GM19099 (cell line): ENCODE measurements around the gene TBKBP1.
A peak's percentile ranks its signal among the peaks of the same experiment; 100 is the strongest.

Experiments used
- POLR2A ChIP-seq: IDR thresholded peaks from 3 replicates; pipeline ENCODE4 v1.6.1; 2011; ENCODE audit warnings: low read depth; ENCODE audit not compliant: insufficient read length; ENCODE audit errors: extremely low read depth

The TBKBP1 gene

DNA sequence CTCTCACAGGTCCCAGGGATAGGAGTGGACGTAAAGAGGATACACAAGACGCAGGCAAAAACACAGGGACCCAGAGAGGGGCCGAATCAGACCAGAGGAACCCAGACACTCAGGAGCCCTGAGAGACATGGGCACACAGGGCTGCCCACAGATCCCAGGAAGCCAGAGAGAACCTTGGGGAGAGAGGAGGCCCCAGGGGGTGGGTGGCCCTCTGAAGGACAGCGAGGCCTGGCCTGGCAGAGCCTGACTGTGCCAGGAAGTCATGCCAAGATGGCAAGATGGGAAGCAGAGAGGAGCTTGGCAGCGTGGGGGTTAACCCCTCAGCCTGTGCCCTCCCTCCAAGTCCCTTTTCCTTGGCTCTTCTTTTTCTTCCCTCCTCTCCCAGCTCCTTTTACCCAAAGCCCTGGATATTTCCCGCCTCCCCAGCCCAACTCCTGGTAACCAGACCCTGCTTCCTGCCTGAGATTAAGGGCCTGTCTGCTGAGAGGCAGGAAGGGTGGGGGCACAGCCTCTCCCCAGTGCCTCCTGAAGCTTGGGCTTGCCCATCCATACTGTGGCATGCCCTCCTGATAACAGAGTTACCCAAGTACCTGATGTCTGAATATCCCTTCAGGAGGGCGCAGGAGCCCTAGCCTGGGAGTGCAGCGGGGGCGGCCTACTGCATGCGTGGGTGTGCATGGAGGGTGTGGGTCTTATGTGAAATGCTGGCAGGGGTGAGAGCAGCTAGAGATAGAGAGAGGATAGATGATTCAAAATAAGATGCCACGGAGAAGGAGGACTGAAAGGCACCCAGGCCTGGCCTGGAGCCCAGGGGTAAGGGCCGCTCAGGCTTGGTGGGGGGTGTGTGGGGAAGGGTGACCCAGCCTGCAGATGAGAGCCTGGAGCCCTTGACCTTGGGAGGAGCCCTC lies 33.1 kb downstream of the TBKBP1 start:
- TF ChIP-seq POLR2A, result no peak

GRCh38 chr17:47727704-47728036 lies 33.7 kb downstream of the TBKBP1 start:
- no peak for TF ChIP-seq POLR2A

DNA sequence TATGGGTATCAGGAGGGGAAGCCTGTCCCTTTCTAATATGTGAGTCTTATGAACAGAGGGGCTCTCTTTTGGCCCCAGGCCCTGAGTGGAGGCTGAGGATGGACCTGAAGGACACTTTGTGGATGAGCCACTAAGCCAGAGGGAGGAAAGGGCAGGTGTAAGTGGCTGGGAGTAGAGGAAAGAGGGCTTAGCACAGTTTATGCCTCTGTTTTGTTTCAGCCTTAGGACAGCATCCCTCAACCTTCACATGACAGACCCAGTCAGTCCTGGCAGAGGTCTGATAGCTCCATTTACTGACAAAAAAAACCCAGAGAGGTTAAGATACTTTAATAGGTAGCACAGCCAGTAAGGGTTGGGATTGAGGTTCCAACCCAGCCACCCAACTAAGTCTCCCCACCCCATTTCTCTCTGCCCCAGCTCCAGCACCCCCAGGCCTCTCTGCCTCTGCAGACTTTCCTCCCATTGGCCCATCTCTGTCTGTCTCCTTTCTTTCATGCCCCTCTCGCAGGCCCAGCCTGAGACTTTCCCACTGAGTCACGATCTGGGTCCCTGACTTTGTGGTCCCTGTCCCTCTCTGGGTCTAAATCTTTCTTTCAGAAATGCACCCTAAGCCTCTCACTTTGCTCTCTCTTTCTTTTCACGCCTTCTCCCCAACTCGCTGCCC lies 34.4 kb downstream of the TBKBP1 start:
- no peak for TF ChIP-seq POLR2A

DNA sequence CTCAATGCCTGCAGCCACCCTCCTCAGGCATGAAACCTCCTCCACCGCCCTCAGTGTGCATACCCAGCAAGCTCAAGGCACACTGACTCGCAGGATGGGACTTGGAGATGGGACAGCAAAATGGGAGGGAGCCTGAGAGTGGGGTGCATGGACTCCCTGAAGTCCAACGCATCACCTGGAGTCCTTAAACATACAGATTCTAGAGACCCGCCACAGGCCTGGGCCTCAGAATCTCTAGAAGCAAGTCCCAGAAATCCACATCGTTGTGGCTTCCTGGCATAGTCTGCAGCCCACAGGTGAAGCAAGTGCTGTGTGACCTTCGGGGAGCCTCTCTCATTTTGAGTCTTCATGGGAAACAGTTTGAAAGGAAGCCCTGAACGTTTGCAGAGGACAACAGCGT lies 35.5 kb downstream of the TBKBP1 start:
- no peak for TF ChIP-seq POLR2A

DNA sequence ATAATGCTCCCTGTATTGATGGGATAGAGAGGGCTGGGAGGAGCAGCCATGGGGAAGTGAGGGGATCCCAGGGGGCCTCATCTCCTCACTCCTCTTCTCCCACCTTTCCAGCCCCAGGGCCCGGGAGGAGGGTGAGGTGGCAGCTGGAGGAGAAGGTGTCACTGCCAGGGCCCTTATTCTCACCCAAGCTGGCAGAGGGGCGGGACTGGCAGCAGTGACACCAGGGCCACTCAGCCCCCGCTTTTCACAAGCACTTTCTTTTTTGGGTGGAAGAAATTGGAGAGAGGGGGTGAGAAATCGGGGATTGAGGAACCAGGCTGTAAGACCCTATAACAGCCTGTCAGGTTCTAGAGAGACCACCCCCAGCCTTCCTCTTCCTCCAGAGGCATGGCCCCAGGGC lies 36.7 kb downstream of the TBKBP1 start:
- no peak for TF ChIP-seq POLR2A

- TF ChIP-seq POLR2A, result no peak
These were observed 37.4 kb downstream of the TBKBP1 start for GRCh38 chr17:47731396-47731795.

GRCh38 chr17:47732399-47733046 lies 38.6 kb downstream of the TBKBP1 start:
- no peak for TF ChIP-seq POLR2A

- peak; percentile 97 for TF ChIP-seq POLR2A
These were observed 39.2 kb downstream of the TBKBP1 start, which contains the start of gene TBX21 for GRCh38 chr17:47733047-47733673. Gene TBX21, plus strand, starts transcription at chr17:47733236. Its CDS starts 219 bp downstream, at chr17:47733455.

- TF ChIP-seq POLR2A, result no peak
These were observed 39.9 kb downstream of the TBKBP1 start for GRCh38 chr17:47733674-47734410.

- no peak for TF ChIP-seq POLR2A
These were observed 41.1 kb downstream of the TBKBP1 start for GRCh38 chr17:47735139-47735464.

DNA sequence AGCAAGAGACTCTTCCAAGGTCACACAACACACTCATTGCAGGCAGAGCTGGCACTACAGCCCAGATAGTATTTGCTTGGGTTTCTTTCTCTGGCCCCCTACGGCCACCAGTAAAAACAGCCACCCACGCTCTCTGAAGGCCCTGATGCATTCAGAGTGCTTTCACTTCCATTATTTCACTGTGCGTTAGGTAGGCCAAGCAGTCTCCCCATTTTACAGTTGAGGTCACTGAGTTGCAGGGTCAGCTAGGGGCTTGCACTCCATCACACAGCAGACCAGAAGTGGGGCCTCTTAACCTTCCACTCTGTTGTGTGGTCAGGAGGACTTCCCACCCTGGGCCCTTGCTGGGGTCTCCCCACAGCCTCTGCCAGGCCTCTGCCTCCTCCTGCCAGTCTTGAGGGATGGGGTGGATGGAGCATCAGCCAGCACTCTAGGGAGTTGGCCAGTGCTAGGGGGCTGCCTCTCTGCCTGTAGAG lies 41.6 kb downstream of the TBKBP1 start:
- peak; percentile 40 for TF ChIP-seq POLR2A

DNA sequence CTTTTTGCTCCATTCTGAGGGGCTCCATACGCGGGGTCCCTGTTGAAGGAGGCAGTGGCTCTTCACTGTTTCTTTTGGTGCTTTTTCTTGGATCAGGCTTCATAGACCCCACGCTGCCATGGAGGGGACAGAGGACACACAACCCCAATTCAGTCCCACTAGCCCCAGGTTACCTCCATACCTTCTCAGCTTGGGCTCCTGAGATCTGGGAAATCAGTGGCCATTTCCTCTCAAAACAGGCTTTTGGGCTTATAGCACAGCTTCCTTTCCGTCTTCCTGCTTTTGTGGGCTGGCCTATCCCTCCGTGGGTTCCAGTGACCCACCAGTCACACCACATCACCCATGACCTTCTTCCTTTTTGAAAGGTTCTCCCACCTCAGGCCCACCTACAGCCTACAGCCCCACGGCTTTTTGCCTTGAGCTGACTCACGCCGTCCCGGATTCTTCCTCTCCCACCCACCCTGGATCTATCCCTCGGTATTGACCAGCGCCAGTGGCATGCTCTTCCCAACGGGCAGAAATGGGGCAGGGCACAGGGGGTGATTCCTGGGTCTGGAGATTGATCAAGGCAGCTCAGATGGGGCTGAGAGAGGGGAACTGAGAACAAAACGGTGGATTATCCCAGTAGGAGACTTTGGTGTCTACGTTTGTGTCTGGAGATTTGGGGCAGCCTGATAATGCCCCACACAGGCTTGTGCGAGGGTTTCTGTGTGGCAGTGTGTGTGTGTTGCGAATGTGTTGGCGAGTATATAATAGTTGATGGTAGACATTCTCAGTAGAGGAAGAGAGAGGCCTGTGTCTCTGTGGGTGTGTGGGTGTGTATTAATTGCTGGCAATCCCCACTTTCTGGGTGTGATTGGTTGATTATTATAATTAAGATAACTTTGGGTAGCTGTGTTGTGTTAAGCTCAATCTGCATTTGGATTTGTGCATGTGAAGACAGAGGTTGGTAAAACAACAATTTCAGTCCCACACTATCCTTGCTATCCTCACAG lies 42.8 kb downstream of the TBKBP1 start:
- TF ChIP-seq POLR2A, result no peak

- TF ChIP-seq POLR2A, result no peak
These were observed 44.2 kb downstream of the TBKBP1 start for GRCh38 chr17:47738178-47738577.
